ENCODE results near the gene MCC.

DNA sequence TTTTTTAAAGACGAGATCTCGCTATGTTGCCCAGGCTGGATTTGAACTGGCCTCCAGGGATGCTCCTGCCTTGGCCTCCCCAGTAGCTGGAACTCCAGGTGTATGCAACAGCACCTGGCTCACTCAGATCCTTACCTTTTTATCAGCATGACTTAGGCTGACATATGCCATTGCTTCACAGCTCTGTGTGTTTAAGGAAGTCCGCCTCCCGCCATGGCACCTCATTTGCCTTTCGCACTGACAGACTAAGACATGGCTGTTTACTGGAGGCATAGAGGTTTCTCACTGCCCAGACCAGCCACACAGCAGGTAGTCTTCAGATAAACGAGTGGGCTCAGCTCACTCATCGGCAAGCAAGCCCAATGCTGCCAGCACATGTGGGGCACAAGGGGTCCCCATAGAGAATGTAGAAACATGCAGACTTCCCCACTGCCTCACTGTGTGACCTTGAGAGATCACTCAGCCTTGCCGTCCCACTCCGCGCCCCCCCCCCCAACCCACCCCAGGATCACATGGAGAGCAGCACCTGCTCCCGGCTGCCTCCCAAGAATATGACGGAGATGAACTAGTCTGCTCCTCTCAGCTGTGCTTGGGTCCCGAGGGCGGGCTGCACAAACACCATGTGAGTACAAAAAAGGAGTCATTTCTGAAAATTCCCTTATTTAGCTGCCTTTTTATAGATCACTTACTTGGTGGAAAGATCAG is 448.9 kb downstream of the MCC start:
- TF ChIP-seq, protein P1, sequence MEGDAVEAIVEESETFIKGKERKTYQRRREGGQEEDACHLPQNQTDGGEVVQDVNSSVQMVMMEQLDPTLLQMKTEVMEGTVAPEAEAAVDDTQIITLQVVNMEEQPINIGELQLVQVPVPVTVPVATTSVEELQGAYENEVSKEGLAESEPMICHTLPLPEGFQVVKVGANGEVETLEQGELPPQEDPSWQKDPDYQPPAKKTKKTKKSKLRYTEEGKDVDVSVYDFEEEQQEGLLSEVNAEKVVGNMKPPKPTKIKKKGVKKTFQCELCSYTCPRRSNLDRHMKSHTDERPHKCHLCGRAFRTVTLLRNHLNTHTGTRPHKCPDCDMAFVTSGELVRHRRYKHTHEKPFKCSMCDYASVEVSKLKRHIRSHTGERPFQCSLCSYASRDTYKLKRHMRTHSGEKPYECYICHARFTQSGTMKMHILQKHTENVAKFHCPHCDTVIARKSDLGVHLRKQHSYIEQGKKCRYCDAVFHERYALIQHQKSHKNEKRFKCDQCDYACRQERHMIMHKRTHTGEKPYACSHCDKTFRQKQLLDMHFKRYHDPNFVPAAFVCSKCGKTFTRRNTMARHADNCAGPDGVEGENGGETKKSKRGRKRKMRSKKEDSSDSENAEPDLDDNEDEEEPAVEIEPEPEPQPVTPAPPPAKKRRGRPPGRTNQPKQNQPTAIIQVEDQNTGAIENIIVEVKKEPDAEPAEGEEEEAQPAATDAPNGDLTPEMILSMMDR (IDR thresholded peaks at IDR 0.05; ENCODE audit: low read depth, low read length, missing input control): no peak
- TF ChIP-seq SP1 (IDR thresholded peaks at IDR 0.05) (no peak), FOXA2 (IDR thresholded peaks at IDR 0.05) (no peak), EGR1 (IDR thresholded peaks at IDR 0.05; ENCODE audit: low read depth in 2 of 2) (no peak)
- TF ChIP-seq, protein P2, sequence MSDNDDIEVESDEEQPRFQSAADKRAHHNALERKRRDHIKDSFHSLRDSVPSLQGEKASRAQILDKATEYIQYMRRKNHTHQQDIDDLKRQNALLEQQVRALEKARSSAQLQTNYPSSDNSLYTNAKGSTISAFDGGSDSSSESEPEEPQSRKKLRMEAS (IDR thresholded peaks at IDR 0.05): no peak
- TF ChIP-seq, protein P3, sequence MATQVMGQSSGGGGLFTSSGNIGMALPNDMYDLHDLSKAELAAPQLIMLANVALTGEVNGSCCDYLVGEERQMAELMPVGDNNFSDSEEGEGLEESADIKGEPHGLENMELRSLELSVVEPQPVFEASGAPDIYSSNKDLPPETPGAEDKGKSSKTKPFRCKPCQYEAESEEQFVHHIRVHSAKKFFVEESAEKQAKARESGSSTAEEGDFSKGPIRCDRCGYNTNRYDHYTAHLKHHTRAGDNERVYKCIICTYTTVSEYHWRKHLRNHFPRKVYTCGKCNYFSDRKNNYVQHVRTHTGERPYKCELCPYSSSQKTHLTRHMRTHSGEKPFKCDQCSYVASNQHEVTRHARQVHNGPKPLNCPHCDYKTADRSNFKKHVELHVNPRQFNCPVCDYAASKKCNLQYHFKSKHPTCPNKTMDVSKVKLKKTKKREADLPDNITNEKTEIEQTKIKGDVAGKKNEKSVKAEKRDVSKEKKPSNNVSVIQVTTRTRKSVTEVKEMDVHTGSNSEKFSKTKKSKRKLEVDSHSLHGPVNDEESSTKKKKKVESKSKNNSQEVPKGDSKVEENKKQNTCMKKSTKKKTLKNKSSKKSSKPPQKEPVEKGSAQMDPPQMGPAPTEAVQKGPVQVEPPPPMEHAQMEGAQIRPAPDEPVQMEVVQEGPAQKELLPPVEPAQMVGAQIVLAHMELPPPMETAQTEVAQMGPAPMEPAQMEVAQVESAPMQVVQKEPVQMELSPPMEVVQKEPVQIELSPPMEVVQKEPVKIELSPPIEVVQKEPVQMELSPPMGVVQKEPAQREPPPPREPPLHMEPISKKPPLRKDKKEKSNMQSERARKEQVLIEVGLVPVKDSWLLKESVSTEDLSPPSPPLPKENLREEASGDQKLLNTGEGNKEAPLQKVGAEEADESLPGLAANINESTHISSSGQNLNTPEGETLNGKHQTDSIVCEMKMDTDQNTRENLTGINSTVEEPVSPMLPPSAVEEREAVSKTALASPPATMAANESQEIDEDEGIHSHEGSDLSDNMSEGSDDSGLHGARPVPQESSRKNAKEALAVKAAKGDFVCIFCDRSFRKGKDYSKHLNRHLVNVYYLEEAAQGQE (IDR thresholded peaks at IDR 0.05): no peak

Measured in liver (tissue), 3 donors.